AG04450 (cell line): Measurements from ENCODE around the gene MC1R. TPM values are rescaled to one million over a fixed set of nuclear protein-coding genes. Genes with fewer than 3 reads are reported as not detected.

Experiments
- CTCF ChIA-PET: fragments of 300-600, 350-600 bp; formaldehyde crosslinking; extraction: SDS; loops from one replicate; lab custom pipeline; 2022; ENCODE audit warnings: antibody characterized with exemption, inconsistent platforms; lab: Charles Lee
- POLR2A ChIA-PET: fragments of 350-600 bp; formaldehyde crosslinking; extraction: SDS; loops from one replicate; lab custom pipeline; 2021; ENCODE audit warnings: antibody characterized with exemption, inconsistent platforms; lab: Yijun Ruan, JAX
- DNase-seq: peaks from one replicate; pipeline ENCODE4 v3.0.0-alpha.2; 2011; ENCODE audit warnings: low read depth, low spot score
- H3K27ac ChIP-seq: one replicate; pipeline ENCODE4 v1.5.1; 2012; ENCODE audit warnings: low read depth, low read length, control low read depth
- H3K27me3 ChIP-seq: one replicate; pipeline ENCODE4 v1.6.0; 2012; ENCODE audit warnings: low read length; ENCODE audit not compliant: control insufficient read depth, insufficient read depth
- H3K4me3 ChIP-seq: 2 replicates; pipeline ENCODE4 v1.5.1; 2011; ENCODE audit warnings: mild to moderate bottlenecking, low read depth, low read length, control low read depth
- H3K9me3 ChIP-seq: 2 replicates; pipeline ENCODE4 v1.5.1; 2012; ENCODE audit warnings: low read length; ENCODE audit not compliant: control insufficient read depth, insufficient read depth
- CTCF ChIP-seq: IDR thresholded peaks from 2 replicates; pipeline ENCODE4 v1.5.1; 2011; ENCODE audit warnings: low read depth, low read length, control low read depth, inconsistent platforms
- polyA plus RNA-seq: library from polyadenylated mRNA; depleted of rRNA; stranded (reverse); fragments of >200 nt; gene quantifications from 2 replicates; pipeline ENCODE4 v1.2.3, GENCODE V29; 2011

Gene MC1R
- polyA plus RNA-seq, 1 experiment: 3.9 TPM

GRCh38 chr16:89895482-89896250 lies 23.0 kb upstream of the MC1R start:
- no peak for TF ChIP-seq CTCF
- H3K27me3 ChIP-seq: no peaks in the 10 kb centered on the region
- H3K9me3 ChIP-seq: no peaks in the 10 kb centered on the region; the same call in 1 of the 2 replicates
- ChIA-PET CTCF (interaction anchor here (1.3 kb wide), 1 partner anchor 15 kb away, joined by 3 read pairs; no protein-coding TSS in a partner anchor), POLR2A (interaction anchor here (1.2 kb wide), 1 partner anchor 23 kb away, joined by 4 read pairs; the partner anchor contains the start of gene MC1R)
- H3K4me3 ChIP-seq: no peak overlapping the region
- no peak overlapping the region for H3K27ac ChIP-seq
- no peak for DNase-seq

GRCh38 chr16:89897204-89897603 lies 21.5 kb upstream of the MC1R start:
- Histone ChIP-seq H3K27me3 (no peaks in the 10 kb centered on the region), H3K27ac (no peak overlapping the region), H3K4me3 (no peak overlapping the region), H3K9me3 (no peaks in the 10 kb centered on the region; the same call in 1 of the 2 replicates)
- TF ChIP-seq CTCF: no peak
- CTCF ChIA-PET: interaction anchor here (0.6 to 1.2 kb wide), 2 partner anchors 13 to 158 kb away, joined by 3 to 13 read pairs; no protein-coding TSS in a partner anchor
- no peak for DNase-seq
- POLR2A ChIA-PET: interaction anchor here (1.2 kb wide), 1 partner anchor 22 kb away, joined by 4 read pairs; the partner anchor contains the start of gene MC1R

DNA sequence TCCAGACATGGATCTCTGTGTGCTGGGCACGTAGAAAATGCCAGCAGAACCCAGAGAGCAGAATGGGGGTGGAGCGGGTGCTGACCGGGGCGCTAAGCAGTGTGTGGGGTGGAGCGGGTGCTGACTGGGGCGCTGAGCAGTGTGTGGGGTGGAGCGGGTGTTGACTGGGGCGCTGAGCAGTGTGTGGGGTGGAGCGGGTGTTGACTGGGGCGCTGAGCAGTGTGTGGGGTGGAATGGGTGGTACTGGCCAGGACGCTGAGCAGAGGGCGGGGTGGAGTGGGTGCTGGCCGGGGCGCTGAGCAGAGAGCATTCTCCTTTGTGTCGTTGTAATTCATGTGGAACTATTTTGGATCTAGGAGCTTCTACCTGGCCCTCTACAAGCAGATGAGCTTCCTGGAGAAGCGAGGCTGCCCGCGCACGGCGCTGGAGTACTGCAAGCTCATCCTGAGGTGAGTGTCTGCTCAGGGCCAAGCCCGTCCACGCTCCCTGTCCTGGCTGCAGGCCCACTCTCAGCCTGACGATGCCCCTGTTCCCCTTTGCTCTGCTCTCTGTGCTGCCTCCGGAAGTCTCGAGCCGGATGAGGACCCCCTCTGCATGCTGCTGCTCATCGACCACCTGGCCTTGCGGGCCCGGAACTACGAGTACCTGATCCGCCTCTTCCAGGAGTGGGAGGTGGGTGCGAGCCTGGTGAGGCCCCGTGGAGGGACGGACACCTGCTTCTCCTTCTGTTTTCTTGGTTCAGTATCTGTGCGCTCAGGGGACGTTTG lies 20.3 kb upstream of the MC1R start:
- DNase-seq: no peak
- no peak for TF ChIP-seq CTCF
- no peak overlapping the region for H3K4me3 ChIP-seq
- H3K27me3 ChIP-seq: no peaks in the 10 kb centered on the region
- no peaks in the 10 kb centered on the region; the same call in 1 of the 2 replicates for H3K9me3 ChIP-seq
- POLR2A ChIA-PET: interaction anchor here (0.5 kb wide), 1 partner anchor 153 kb away, joined by 3 read pairs; no protein-coding TSS in a partner anchor
- CTCF ChIA-PET: interaction anchor here (1.8 kb wide), 1 partner anchor 12 kb away, joined by 5 read pairs; no protein-coding TSS in a partner anchor
- no peak overlapping the region for H3K27ac ChIP-seq

- H3K27ac ChIP-seq: no peak overlapping the region
- no peak for TF ChIP-seq CTCF
- peaks cover 3% of the 10 kb centered on the region; the same call in 1 of the 2 replicates for H3K9me3 ChIP-seq
- no peak for DNase-seq
- ChIA-PET POLR2A (interaction anchor here (1.4 kb wide), 1 partner anchor 12 kb away, joined by 3 read pairs; no protein-coding TSS in a partner anchor), CTCF (interaction anchor here (1.8 kb wide), 1 partner anchor 10 kb away, joined by 5 read pairs; no protein-coding TSS in a partner anchor)
- no peaks in the 10 kb centered on the region for H3K27me3 ChIP-seq
- H3K4me3 ChIP-seq: no peak overlapping the region
Measured at GRCh38 chr16:89899879-89900481, 18.7 kb upstream of the MC1R start.
